T-helper 22 cell (primary cell): Measurements from ENCODE around the gene TPI1.

Source experiments
- DNase-seq: peaks from one replicate; pipeline ENCODE4 v3.0.0-alpha.2; 2020; ENCODE audit warnings: low read depth

TPI1 gene

DNA sequence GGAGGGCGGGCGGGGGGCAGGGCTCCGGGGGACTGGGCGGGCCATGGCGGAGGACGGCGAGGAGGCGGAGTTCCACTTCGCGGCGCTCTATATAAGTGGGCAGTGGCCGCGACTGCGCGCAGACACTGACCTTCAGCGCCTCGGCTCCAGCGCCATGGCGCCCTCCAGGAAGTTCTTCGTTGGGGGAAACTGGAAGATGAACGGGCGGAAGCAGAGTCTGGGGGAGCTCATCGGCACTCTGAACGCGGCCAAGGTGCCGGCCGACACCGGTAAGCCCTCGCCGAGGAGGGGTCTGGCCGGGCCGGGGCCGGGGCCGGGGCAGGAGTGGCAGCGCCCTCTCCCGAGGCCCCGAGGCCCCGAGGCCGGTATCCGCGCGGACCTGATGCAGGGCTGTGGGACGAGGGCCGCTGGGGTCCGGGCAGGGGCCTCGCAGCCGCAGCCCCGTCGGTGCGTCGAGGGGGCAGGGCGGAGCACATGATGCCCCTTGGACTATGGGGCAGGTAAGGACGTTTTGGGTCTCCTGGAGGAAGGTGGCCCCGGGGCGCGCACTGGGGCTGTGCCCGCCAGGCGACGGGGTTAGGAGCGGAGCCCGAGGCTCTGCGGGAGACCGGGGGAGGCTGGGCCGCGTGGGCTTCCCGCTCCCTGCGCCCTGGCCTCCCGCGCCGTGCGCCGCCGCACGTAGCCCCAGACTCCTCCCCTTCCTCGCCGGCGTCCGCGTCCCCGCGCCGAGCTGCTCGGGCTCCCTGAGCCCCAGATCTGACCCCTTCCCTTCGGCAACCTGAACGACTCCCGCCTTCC, at the start of gene TPI1:
TPI1 (plus strand) TSS at position 119 of the 798 bp plus-strand sequence; CDS start at position 155, 36 bp downstream.
- peak; percentile 69 for DNase-seq

DNA sequence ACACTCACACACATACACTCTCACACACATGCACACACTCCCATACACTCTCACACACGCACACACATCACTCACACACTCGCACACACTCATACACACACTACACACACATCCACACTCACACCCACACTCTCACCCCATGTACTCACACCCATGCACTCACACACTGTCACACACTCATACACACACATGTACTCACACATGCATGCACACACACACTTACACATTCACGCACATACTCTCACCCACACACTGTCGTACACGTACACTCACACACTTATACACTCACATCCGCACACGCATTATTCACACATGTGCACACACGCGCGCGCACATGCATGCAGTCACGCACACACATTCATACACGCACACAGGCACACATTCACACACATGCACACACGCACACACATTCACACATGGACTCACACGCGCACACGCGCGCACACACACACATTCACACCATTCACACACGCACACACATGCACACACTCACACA, 49.6 kb upstream of the TPI1 start:
- no peak for DNase-seq

DNA sequence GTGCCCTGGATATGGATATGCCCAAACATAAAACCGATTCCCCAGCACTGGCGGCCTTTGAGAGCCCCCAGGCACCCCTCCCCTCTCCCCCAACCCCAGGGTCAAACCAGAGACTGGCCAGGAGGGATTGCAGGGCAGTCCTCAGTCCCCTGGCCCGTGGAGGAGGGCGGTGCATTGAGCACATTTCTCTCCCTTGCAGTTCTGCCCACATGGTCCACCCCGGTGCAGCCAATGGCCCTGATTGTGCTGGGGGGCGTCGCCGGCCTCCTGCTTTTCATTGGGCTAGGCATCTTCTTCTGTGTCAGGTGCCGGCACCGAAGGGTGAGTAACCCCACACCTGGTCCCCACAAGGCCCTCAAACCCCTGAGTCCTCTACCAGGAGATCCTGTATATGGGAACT, 49.1 kb upstream of the TPI1 start:
- no peak for DNase-seq

DNA sequence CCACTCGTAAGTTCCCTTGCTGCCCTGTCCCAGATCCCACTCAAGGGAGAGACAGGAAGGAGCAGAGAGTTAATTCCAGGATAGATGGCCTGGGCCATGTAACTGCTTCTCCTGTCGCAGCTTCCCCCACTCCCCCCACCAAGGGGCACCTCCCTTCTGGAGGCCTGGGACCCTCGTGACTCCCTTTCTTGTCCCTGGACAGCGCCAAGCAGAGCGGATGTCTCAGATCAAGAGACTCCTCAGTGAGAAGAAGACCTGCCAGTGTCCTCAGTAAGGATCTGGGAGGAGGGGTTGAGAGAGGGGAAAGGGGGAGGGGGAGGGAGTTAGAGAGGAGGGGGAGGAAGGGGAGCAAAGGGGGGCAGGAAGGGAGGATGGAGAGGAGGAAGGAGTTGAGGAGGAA, 48.7 kb upstream of the TPI1 start:
- DNase-seq, result no peak

DNA sequence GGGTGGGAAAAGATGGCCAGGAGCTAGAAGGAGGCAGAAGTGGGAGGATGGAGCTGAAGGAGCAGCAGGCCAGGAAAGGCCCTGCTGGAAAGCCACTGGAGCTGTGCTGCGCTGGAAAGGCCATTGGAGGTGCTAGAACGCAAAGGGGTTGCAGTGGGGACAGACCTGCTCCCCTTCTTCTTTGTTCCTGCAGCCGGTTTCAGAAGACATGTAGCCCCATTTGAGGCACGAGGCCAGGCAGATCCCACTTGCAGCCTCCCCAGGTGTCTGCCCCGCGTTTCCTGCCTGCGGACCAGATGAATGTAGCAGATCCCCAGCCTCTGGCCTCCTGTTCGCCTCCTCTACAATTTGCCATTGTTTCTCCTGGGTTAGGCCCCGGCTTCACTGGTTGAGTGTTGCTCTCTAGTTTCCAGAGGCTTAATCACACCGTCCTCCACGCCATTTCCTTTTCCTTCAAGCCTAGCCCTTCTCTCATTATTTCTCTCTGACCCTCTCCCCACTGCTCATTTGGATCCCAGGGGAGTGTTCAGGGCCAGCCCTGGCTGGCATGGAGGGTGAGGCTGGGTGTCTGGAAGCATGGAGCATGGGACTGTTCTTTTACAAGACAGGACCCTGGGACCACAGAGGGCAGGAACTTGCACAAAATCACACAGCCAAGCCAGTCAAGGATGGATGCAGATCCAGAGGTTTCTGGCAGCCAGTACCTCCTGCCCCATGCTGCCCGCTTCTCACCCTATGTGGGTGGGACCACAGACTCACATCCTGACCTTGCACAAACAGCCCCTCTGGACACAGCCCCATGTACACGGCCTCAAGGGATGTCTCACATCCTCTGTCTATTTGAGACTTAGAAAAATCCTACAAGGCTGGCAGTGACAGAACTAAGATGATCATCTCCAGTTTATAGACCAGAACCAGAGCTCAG, 48.0 kb upstream of the TPI1 start:
- DNase-seq, result no peak

DNA sequence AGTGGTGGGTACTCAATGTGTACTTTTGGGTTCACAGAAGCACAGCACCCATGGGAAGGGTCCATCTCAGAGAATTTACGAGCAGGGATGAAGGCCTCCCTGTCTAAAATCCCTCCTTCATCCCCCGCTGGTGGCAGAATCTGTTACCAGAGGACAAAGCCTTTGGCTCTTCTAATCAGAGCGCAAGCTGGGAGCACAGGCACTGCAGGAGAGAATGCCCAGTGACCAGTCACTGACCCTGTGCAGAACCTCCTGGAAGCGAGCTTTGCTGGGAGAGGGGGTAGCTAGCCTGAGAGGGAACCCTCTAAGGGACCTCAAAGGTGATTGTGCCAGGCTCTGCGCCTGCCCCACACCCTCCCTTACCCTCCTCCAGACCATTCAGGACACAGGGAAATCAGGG, 47.2 kb upstream of the TPI1 start:
- no peak for DNase-seq

DNA sequence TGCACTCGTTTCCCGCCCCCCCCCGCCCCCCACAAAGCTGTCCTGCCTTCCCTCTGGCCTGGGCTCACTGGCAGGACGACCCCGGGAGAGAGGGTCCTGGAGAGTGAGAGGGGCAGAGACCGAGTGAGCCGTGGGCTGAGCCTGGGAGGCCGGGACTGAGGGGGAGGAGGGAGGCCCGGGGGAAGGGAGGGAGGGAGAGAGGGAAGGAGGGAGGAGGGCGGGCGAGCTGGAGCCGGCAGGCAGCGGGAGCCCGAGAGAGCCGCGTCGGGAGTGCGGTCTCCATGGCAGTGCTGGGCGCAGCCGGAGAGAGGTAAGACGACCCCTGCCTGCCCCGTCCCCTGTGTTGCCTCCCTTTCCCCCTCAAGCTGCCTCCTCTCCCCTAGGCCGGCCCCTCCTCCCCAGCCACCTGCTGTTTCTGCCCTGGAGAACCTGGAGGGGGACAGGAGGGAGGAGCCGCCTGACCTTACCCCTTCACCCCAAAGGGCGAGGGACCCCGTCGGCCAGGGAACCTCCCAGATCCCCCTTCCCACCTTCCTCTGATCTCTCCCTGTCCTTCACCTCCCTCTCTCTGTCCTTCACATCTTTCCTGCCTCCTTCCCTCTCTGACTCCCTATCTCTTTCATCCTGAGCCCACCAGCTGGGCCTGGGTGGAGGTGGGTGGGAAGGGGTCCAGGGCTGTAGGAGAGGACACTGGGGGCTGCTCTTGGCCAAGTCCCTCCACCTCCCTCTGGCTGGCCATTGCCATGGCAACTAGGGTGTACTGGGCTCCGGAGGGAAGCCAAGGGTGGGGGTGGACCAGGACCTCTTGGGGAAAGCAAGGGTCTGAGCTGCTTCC, 45.5 kb upstream of the TPI1 start, which contains the start of gene GPR162:
GPR162 (plus strand) TSS at position 231 of the 835 bp plus-strand sequence. CDS start 2,078 bp downstream, outside the sequence.
- DNase-seq, result no peak

DNA sequence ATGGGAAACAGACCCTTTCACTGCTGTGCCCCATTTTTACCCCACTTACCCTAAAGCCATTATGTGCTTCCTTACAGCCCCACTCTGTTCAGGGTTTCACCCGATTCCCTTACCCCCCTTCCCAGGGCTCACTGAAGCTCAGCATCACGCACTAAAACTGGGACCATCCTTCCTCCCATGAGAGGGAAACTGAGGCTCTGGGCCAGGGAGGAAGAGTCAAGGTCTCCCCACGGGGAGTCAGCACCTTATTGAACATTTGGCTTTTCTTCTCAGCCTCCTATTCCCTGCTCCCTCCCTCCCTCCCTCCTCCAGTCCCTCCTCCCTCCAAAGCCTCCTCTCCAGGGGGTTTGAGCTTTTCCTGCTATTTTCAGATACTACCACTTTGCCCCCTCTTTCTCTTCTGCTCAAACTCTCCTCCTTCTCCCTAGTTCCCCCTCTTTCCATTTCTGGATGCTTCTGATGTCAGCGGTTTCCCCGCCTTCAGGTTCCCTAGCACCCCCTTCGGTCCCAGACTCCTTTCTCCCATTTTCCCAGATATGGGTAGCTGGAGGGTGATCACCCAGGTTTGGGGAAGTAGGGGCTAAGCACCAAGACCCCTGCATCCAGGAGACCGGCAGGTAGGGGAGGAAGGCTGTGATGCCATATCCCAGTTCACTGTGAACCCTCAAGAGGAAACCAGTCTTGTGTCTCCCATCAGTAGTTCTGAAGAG, 44.8 kb upstream of the TPI1 start:
- DNase-seq, result no peak

DNA sequence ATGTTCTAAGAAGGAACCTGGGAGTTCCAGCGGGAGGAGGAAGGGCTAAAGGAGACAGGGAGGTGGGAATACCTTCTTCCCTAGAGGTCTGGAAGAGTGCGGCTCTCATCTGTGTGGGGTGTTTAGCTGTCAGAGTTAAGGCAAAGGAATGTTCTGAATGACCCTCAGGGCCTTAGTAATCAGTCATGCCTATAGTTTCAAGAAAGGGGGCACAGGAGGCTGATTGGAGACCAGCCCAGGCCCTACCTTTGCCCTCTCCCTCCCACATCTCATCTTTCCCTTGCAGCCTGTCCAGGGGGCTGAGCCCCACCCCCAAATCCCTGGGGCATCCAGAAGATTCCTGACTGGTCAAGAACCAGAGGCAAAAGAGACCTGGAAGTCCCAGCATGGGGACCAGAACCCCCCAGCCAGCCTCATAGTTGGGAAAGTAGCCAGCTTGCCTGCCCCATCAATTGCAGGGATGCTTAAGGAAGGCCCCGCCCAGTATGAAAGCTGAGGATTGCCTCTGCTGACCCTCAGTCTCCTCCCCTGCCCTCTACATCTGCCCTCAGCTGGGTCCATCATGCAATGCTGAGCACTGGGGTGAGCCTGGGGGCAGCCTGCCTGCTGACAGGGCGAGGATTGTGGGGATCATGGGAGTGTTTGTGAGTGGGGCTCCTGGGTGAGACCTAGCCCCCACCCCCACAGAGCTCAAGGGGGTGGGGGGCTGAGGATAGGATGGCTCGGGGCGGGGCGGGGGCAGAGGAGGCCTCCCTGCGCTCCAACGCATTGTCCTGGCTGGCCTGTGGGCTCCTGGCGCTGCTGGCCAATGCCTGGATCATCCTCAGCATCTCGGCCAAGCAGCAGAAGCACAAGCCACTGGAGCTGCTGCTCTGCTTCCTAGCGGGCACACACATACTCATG, 43.9 kb upstream of the TPI1 start:
- DNase-seq, result no peak

DNA sequence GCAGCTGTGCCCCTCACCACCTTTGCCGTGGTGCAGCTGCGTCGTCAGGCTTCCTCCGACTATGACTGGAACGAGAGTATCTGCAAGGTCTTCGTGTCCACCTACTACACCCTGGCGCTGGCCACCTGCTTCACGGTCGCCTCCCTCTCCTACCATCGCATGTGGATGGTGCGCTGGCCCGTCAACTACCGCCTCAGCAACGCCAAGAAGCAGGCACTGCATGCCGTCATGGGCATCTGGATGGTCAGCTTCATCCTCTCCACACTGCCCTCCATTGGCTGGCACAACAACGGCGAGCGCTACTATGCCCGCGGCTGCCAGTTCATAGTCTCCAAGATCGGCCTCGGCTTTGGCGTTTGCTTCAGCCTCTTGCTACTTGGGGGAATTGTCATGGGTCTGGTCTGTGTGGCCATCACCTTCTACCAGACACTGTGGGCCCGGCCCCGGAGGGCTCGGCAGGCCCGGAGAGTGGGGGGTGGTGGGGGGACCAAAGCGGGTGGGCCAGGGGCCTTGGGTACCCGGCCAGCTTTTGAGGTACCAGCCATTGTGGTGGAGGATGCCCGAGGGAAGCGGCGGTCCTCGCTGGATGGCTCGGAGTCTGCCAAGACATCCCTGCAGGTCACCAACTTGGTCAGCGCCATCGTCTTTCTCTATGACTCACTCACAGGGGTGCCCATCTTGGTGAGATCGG, 43.1 kb upstream of the TPI1 start:
- DNase-seq, result no peak

DNA sequence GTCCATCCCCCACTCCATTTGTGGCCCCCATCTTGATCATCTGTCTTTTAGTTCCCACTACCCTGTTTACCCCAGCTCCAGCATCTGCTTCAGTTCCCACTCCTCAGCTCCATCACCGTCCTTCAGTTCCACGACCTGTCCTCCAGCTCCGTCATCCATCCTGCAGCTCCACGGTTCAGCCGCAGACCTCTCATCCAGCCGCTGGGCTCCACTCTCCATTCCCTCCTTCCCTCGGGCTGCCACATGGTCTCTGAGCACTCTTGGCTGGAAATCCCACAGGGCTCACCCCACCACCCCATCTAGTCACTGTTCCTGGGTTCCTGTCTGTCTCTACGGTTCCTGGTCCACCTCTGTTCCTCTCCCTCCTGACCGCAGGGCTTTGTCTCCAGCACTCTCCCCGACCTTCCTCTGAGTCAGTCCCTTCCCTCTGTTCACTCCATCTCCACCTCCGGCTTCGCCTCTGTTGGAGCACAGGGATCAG, 42.4 kb upstream of the TPI1 start:
- no peak for DNase-seq

DNA sequence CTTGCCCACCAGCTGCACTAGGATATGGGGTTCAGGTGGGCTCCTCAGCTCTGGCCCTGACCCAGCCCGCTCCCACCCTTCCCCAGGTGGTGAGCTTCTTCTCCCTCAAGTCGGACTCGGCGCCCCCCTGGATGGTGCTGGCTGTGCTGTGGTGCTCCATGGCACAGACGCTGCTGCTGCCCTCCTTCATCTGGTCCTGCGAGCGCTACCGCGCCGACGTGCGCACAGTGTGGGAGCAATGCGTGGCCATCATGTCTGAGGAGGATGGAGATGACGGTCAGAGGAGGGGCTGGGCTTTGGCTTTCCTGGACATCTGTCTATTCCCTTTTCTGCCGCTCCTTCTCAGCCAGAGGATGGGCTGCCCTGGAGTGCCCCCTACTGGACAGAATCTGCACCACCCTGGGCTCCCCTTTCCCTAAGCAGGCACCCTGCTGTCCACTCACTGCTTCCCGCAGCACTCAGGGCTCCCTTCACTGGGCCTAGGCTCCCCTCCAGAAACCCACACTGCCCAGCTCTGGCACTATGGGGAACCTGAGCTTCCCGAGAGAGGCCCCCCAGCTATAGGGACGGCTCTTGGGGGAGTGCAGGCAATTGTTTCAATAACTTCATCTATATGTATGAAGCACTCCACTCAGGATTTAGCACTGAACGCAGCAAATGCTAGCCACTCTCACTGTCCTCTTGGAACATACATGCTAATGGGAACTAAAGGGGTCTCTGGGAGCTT, 41.8 kb upstream of the TPI1 start:
- DNase-seq, result peak; percentile 41

DNA sequence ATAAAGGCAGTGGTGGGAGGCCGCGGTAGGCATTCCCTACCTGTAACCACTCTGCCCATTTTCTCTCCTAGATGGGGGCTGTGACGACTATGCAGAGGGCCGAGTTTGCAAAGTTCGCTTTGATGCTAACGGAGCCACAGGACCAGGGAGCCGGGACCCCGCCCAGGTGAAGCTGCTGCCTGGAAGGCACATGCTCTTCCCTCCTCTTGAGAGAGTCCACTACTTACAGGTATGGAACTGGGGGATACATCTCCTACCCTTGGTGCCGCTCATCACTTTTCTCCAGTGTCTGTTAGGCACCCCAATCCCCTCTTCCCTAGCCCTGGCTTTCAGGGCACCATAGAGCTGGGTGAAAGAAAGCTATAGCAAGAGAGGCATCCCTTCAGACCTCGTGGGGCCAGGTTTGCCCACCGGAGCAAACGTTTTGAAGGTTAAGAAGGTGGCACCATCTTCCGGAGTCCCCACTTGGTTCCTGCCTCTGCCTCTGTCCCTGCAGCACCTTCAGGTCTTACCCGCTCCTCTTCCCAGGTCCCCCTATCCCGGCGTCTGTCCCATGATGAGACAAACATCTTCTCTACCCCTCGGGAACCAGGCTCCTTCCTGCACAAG, 41.1 kb upstream of the TPI1 start:
- DNase-seq, result no peak

DNA sequence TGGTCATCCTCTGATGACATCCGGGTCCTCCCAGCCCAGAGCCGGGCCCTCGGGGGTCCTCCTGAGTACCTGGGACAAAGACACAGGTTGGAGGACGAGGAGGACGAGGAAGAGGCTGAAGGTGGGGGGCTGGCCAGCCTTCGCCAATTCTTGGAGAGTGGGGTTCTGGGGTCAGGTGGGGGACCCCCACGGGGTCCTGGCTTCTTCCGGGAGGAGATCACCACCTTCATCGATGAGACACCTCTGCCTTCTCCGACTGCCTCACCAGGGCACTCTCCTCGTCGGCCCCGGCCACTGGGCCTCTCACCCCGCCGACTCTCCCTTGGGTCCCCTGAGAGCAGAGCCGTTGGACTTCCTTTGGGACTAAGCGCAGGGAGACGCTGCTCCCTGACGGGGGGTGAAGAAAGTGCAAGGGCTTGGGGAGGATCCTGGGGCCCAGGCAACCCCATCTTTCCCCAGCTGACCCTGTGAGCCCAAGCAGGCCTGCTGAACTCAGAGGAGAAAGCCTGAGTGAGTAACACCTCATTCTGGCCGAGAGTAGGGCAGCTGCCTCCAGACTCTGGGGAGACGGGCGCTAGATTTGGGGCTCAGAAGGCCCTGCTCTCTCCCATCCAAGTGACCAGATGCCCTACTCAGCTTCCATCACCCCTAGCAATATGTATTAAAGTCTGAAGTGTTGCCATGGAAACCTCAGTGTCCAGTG, 40.4 kb upstream of the TPI1 start:
- DNase-seq, result no peak

DNA sequence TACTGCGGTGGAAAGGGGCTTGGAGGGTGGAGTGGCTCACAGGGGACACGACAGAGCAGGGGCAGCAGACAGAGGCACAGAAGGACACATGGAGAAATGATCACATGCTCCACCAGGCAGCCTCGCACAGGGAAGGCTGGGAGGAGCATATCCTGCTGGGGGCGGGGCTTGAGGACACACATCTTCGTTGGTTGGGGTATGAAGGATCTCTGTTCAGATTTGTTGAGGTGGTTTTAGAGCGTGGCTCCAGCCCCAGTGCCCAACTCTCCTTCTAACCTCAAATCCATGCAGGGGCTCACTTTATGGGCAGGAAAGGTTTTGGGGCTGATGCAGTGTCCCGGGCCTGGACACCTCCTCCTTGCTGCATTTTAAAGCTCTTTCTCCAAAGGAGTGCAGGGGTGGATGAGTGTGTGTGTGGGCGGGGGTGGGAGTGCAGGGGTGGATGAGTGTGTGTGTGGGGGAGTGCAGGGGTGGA, 39.9 kb upstream of the TPI1 start:
- DNase-seq, result no peak

DNA sequence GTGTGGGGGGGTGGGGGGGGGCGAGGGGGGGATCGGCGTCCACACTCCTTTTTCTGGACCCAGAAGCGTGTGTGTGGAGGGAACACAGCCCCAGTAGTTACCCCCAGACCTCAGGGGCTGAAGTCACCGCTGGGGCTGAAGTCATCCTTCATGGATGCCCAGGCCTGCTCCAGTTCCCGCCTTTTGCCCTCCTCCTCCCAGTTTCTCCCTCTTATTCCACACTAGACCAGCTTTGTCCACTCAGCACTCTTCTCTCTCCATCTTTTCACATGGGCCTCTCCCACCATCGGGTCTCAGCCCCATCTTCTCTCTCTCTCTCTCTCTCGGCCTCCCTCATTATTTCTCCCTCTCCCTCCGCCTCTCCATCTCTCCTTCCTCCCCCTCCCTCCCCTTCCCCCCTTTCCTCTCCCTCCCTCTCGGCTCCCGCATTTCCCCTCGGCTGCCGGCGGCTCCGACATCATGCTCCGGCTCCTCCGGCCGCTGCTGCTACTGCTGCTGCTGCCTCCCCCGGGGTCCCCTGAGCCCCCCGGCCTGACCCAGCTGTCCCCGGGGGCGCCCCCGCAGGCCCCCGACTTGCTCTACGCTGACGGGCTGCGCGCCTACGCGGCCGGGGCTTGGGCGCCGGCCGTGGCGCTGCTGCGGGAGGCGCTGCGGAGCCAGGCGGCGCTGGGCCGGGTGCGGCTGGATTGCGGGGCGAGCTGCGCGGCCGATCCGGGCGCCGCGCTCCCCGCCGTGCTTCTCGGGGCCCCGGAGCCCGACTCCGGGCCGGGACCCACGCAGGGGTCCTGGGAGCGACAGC, 39.1 kb upstream of the TPI1 start, which contains the start of gene P3H3:
P3H3 (plus strand) TSS at position 426 of the 799 bp plus-strand sequence; CDS start at position 460, 34 bp downstream.
- no peak for DNase-seq
